SK-N-SH (cell line): ENCODE results near the gene HYLS1. TPM values are rescaled to one million over a fixed set of nuclear protein-coding genes. Genes with fewer than 3 reads are reported as not detected.

Experiments
- CTCF ChIA-PET: fragments of 300-600, 350-600 bp; formaldehyde crosslinking; extraction: SDS; loops from one replicate; lab custom pipeline; 2021; lab: Yijun Ruan, JAX
- POLR2A ChIA-PET: fragments of 350-600 bp; sonication (Branson Sonifier 250); formaldehyde crosslinking; extraction: SDS; loops from one replicate; lab custom pipeline; 2020; ENCODE audit warnings: antibody characterized with exemption, inconsistent platforms; lab: Yijun Ruan, JAX
- DNase-seq: peaks from one replicate; pipeline ENCODE4 v3.0.0; 2012
- H2AFZ ChIP-seq: fragments of 200-600 bp; sonication (generic); 2 replicates; pipeline ENCODE4 v1.8.1; 2016; ENCODE audit warnings: antibody characterized with exemption, mild to moderate bottlenecking, low read depth
- H3F3A ChIP-seq: fragments of 200-600 bp; sonication (generic); replicated peaks from 2 replicates; pipeline ENCODE3; 2016; ENCODE audit warnings: antibody characterized with exemption, mild to moderate bottlenecking; ENCODE audit not compliant: insufficient read depth
- H3K27ac ChIP-seq, 2 experiments: fragments of 200-500 bp in 1 of 2; fragments of 200-600 bp in 1 of 2; sonication (Bioruptor generic) in 1 of 2; sonication (generic), shearing (Covaris generic) in 1 of 2; 2 replicates each; pipeline versions ENCODE4 v1.5.1 to v1.6.1; 2014 to 2016; ENCODE audit warnings: low read depth in 2 of 2, inconsistent platforms in 1 of 2, low read length in 1 of 2, mild to moderate bottlenecking in 1 of 2, mixed read lengths in 1 of 2
- H3K27me3 ChIP-seq: fragments of 200-600 bp; sonication (generic), shearing (Covaris generic); 2 replicates; pipeline ENCODE4 v1.6.1; 2016; ENCODE audit warnings: mixed run types; ENCODE audit not compliant: insufficient read depth
- H3K36me3 ChIP-seq, 2 experiments: fragments of 200-500 bp in 1 of 2; fragments of 200-600 bp in 1 of 2; sonication (Bioruptor generic) in 1 of 2; sonication (generic) in 1 of 2; replicated peaks in 1 of 2; 2 replicates each; pipeline versions ENCODE3 to v1.5.1; 2014 to 2016; ENCODE audit warnings: low read length in 1 of 2, mild to moderate bottlenecking in 1 of 2; ENCODE audit not compliant: insufficient read depth in 2 of 2, control insufficient read depth in 1 of 2
- H3K4me1 ChIP-seq, 2 experiments: fragments of 200-500 bp in 1 of 2; fragments of 200-600 bp in 1 of 2; sonication (Bioruptor generic) in 1 of 2; sonication (generic), shearing (Covaris generic) in 1 of 2; 2 replicates each; pipeline versions ENCODE4 v1.5.1 to v1.6.1; 2014 to 2016; ENCODE audit warnings: low read depth in 1 of 2, low read length in 1 of 2, mixed run types in 1 of 2; ENCODE audit not compliant: insufficient read depth in 2 of 2, control insufficient read depth in 1 of 2
- H3K4me2 ChIP-seq: fragments of 200-600 bp; sonication (generic), shearing (Covaris generic); 2 replicates; pipeline ENCODE4 v1.6.1; 2017; ENCODE audit warnings: mixed run types
- H3K4me3 ChIP-seq, 2 experiments: fragments of 200-500 bp in 1 of 2; fragments of 200-600 bp in 1 of 2; sonication (Bioruptor generic) in 1 of 2; sonication (generic), shearing (Covaris generic) in 1 of 2; 2 replicates each; pipeline versions ENCODE4 v1.5.1 to v1.8.1; 2014 to 2016; ENCODE audit warnings: low read depth in 2 of 2, inconsistent platforms in 1 of 2, low read length in 1 of 2, mild to moderate bottlenecking in 1 of 2, mixed read lengths in 1 of 2, moderate library complexity in 1 of 2
- H3K79me2 ChIP-seq: fragments of 200-600 bp; sonication (generic); 2 replicates; pipeline ENCODE4 v1.8.1; 2017; ENCODE audit warnings: mild to moderate bottlenecking; ENCODE audit not compliant: insufficient read depth
- H3K9ac ChIP-seq: fragments of 200-600 bp; sonication (generic); 2 replicates; pipeline ENCODE4 v1.6.1; 2017; ENCODE audit warnings: mixed run types
- H3K9me2 ChIP-seq: fragments of 200-600 bp; sonication (generic); 2 replicates; pipeline ENCODE4 v1.6.1; 2017; ENCODE audit warnings: mixed run types
- H3K9me3 ChIP-seq: fragments of 200-600 bp; sonication (generic); 2 replicates; pipeline ENCODE4 v1.6.1; 2017; ENCODE audit warnings: mixed run types, mild to moderate bottlenecking, moderate library complexity
- H4K20me1 ChIP-seq: fragments of 200-600 bp; sonication (generic); 2 replicates; pipeline ENCODE4 v1.6.1; 2017; ENCODE audit warnings: mild to moderate bottlenecking, mixed run types; ENCODE audit not compliant: insufficient read depth
- CTCF ChIP-seq: fragments of 200-600 bp; sonication (generic); IDR thresholded peaks from 2 replicates; pipeline ENCODE4 v1.6.1; 2017; ENCODE audit warnings: antibody characterized with exemption, mild to moderate bottlenecking, moderate library complexity
- ELF1 ChIP-seq: IDR thresholded peaks from 2 replicates; pipeline ENCODE4 v1.4.0; 2012
- EP300 ChIP-seq, 2 experiments: IDR thresholded peaks; 2 replicates each; pipeline versions ENCODE4 v1.4.0 to v1.6.1; 2012; ENCODE audit warnings: borderline replicate concordance in 1 of 2, low read depth in 1 of 2, low read length in 1 of 2
- FOXM1 ChIP-seq: IDR thresholded peaks from 2 replicates; pipeline ENCODE4 v1.4.0; 2012; ENCODE audit warnings: low read depth, mild to moderate bottlenecking
- GABPA ChIP-seq: IDR thresholded peaks from 2 replicates; pipeline ENCODE4 v1.4.0; 2012; ENCODE audit warnings: low read depth, mild to moderate bottlenecking
- PBX3 ChIP-seq: IDR thresholded peaks from 2 replicates; pipeline ENCODE4; 2012
- POLR2AphosphoS5 ChIP-seq: IDR thresholded peaks from 2 replicates; pipeline ENCODE4 v1.6.1; 2012; ENCODE audit warnings: low read depth, low read length
- RCOR1 ChIP-seq: fragments of 150-350 bp; IDR thresholded peaks from 2 replicates; pipeline ENCODE4 v1.6.1; 2017; ENCODE audit warnings: antibody characterized with exemption, low read length
- REST ChIP-seq: IDR thresholded peaks from 2 replicates; pipeline ENCODE4 v1.6.1; 2012; ENCODE audit warnings: mild to moderate bottlenecking, low read depth, low read length, moderate library complexity
- RFX5 ChIP-seq: IDR thresholded peaks from 2 replicates; pipeline ENCODE4 v1.6.1; 2012; ENCODE audit warnings: mild to moderate bottlenecking, improper control_type of control experiment, low read length
- RXRA ChIP-seq: IDR thresholded peaks from 2 replicates; pipeline ENCODE4 v1.4.0; 2012; ENCODE audit warnings: low read depth, mild to moderate bottlenecking, borderline replicate concordance
- SIN3A ChIP-seq: IDR thresholded peaks from 2 replicates; pipeline ENCODE4 v1.6.1; 2012; ENCODE audit warnings: low read depth, mild to moderate bottlenecking, low read length, moderate library complexity, borderline replicate concordance
- TCF12 ChIP-seq: IDR thresholded peaks from 2 replicates; pipeline ENCODE4 v1.4.0; 2012
- TEAD4 ChIP-seq: IDR thresholded peaks from 2 replicates; pipeline ENCODE4 v1.4.0; 2012; ENCODE audit warnings: mild to moderate bottlenecking, borderline replicate concordance; ENCODE audit not compliant: insufficient read depth
- YY1 ChIP-seq: IDR thresholded peaks from 2 replicates; pipeline ENCODE4 v1.4.0; 2012; ENCODE audit warnings: low read depth, mild to moderate bottlenecking
- WGBS: methylation state at CpG from one replicate; pipeline ENCODE4 v1.1.6; 2017; ENCODE audit warnings: low lambda C conversion rate; 5-methylcytosine and 5-hydroxymethylcytosine counted together
- polyA plus RNA-seq, 3 experiments: library from polyadenylated mRNA; depleted of rRNA; stranded (reverse); fragments of >200 nt; gene quantifications; 2 replicates each; pipeline ENCODE4 v1.2.3, GENCODE V29; 2012
- TF ChIP-seq, protein P1 (sequence below): IDR thresholded peaks from 2 replicates; pipeline ENCODE4 v1.4.0; 2012; ENCODE audit warnings: low read depth, borderline replicate concordance
- TF ChIP-seq, protein P2 (sequence below): IDR thresholded peaks from 2 replicates; pipeline ENCODE4 v1.4.0; 2012; ENCODE audit warnings: low read depth
- TF ChIP-seq, protein P3 (sequence below): fragments of 150-350 bp; IDR thresholded peaks from 2 replicates; pipeline ENCODE4 v1.6.1; 2017; ENCODE audit warnings: antibody characterized with exemption, low read length, low read depth, borderline replicate concordance

The HYLS1 gene
- polyA plus RNA-seq, 1 of the 3 experiments (the other 2 are of a cell fraction) = 1.3 TPM

GRCh38 chr11:125930076-125930450 lies 42.6 kb downstream of the HYLS1 start:
- WGBS = 86% methylated on average over 10 of the region's 11 CpGs
- no peak overlapping the region for H3K27ac ChIP-seq
- no peak for DNase-seq
- H2AFZ ChIP-seq = no peak overlapping the region
- CTCF ChIA-PET = interaction anchor here (1.4 to 4.2 kb wide), 3 partner anchors 12 to 264 kb away, joined by 6 to 26 read pairs (median 18); no protein-coding TSS in a partner anchor
- no peak overlapping the region for H3K9ac ChIP-seq
- H3K4me2 ChIP-seq = no peak overlapping the region
- H3K36me3 ChIP-seq = no peaks in the 10 kb centered on the region
- no peaks in the 10 kb centered on the region for H3K9me3 ChIP-seq
- no peak overlapping the region for H3K4me3 ChIP-seq
- no peaks in the 10 kb centered on the region for H3K9me2 ChIP-seq
- POLR2A ChIA-PET = no interaction called here
- H3F3A ChIP-seq = no peaks in the 10 kb centered on the region
- H3K79me2 ChIP-seq = no peaks in the 10 kb centered on the region
- 0 out of 2 replicates have a peak, but pooled peaks cover 6% of the 10 kb centered on the region for H3K27me3 ChIP-seq
- no peak for TF ChIP-seq SIN3A
- TF ChIP-seq PBX3 = no peak
- no peak for TF ChIP-seq POLR2AphosphoS5
- TF ChIP-seq GABPA = no peak
- TF ChIP-seq FOXM1 = no peak
- TF ChIP-seq YY1 = no peak
- TF ChIP-seq RFX5 = no peak
- TF ChIP-seq TEAD4 = no peak
- no peak for TF ChIP-seq EP300 (IDR thresholded peaks at IDR 0.05; ENCODE audit: borderline replicate concordance in 1 of 2, low read depth in 1 of 2, low read length in 1 of 2)
- no peak for TF ChIP-seq ELF1
- TF ChIP-seq TCF12 = no peak
- no peak for TF ChIP-seq REST
- TF ChIP-seq CTCF = no peak
- TF ChIP-seq, protein P1, sequence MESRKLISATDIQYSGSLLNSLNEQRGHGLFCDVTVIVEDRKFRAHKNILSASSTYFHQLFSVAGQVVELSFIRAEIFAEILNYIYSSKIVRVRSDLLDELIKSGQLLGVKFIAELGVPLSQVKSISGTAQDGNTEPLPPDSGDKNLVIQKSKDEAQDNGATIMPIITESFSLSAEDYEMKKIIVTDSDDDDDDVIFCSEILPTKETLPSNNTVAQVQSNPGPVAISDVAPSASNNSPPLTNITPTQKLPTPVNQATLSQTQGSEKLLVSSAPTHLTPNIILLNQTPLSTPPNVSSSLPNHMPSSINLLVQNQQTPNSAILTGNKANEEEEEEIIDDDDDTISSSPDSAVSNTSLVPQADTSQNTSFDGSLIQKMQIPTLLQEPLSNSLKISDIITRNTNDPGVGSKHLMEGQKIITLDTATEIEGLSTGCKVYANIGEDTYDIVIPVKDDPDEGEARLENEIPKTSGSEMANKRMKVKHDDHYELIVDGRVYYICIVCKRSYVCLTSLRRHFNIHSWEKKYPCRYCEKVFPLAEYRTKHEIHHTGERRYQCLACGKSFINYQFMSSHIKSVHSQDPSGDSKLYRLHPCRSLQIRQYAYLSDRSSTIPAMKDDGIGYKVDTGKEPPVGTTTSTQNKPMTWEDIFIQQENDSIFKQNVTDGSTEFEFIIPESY = no peak
- TF ChIP-seq, protein P2, sequence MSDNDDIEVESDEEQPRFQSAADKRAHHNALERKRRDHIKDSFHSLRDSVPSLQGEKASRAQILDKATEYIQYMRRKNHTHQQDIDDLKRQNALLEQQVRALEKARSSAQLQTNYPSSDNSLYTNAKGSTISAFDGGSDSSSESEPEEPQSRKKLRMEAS = no peak
- no peak for TF ChIP-seq RXRA
- TF ChIP-seq, protein P3, sequence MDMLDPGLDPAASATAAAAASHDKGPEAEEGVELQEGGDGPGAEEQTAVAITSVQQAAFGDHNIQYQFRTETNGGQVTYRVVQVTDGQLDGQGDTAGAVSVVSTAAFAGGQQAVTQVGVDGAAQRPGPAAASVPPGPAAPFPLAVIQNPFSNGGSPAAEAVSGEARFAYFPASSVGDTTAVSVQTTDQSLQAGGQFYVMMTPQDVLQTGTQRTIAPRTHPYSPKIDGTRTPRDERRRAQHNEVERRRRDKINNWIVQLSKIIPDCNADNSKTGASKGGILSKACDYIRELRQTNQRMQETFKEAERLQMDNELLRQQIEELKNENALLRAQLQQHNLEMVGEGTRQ = no peak
- no peak for TF ChIP-seq RCOR1
- H4K20me1 ChIP-seq = no peaks in the 10 kb centered on the region
- H3K4me1 ChIP-seq = peaks cover 0 to 20% of the 10 kb centered on the region in 2 experiments; a peak in 2 of 4 replicates
